Liver (tissue), 3 donors: ENCODE results near the gene DBP.

Experiments
- EGR1 ChIP-seq, 2 donors: IDR thresholded peaks; 2 replicates each; pipeline ENCODE4 v1.6.1; 2016 to 2018; ENCODE audit warnings: antibody characterized with exemption in 2 of 2, low read depth in 2 of 2
- GABPA ChIP-seq, 2 donors: IDR thresholded peaks in 1 of 2; conservative IDR thresholded peaks in 1 of 2; 2 replicates each; pipeline ENCODE4 v1.6.1; 2016; ENCODE audit warnings: antibody characterized with exemption in 2 of 2, mild to moderate bottlenecking in 1 of 2, moderate library complexity in 1 of 2
- HNF4G ChIP-seq: IDR thresholded peaks from 2 replicates; pipeline ENCODE4 v1.6.1; 2016; ENCODE audit warnings: antibody characterized with exemption
- JUND ChIP-seq, 2 donors: IDR thresholded peaks; 2 replicates each; pipeline ENCODE4 v1.6.1; 2016; ENCODE audit warnings: antibody characterized with exemption in 2 of 2
- SP1 ChIP-seq: IDR thresholded peaks from 2 replicates; pipeline ENCODE4 v1.6.1; 2018; ENCODE audit warnings: antibody characterized with exemption, mild to moderate bottlenecking
- TAF1 ChIP-seq: conservative IDR thresholded peaks from 2 replicates; pipeline ENCODE4 v1.6.1; 2016; ENCODE audit warnings: antibody characterized with exemption, mild to moderate bottlenecking
- YY1 ChIP-seq: IDR thresholded peaks from 2 replicates; pipeline ENCODE4 v1.6.1; 2016; ENCODE audit warnings: antibody characterized with exemption, mild to moderate bottlenecking
- TF ChIP-seq, protein P1 (sequence below): fragments of 150-350 bp; IDR thresholded peaks from 2 replicates; pipeline ENCODE4 v1.5.1; 2017; ENCODE audit warnings: improper control_type of control experiment, low read depth, low read length; ENCODE audit not compliant: missing input control
- TF ChIP-seq, protein P2 (sequence below): IDR thresholded peaks from 2 replicates; pipeline ENCODE4 v1.6.1; 2016; ENCODE audit warnings: antibody characterized with exemption, mild to moderate bottlenecking
- TF ChIP-seq, protein P3 (sequence below): IDR thresholded peaks from 2 replicates; pipeline ENCODE4 v1.6.1; 2016; ENCODE audit warnings: antibody characterized with exemption
- donor health status: healthy.
- donor health status: healthy.

DNA sequence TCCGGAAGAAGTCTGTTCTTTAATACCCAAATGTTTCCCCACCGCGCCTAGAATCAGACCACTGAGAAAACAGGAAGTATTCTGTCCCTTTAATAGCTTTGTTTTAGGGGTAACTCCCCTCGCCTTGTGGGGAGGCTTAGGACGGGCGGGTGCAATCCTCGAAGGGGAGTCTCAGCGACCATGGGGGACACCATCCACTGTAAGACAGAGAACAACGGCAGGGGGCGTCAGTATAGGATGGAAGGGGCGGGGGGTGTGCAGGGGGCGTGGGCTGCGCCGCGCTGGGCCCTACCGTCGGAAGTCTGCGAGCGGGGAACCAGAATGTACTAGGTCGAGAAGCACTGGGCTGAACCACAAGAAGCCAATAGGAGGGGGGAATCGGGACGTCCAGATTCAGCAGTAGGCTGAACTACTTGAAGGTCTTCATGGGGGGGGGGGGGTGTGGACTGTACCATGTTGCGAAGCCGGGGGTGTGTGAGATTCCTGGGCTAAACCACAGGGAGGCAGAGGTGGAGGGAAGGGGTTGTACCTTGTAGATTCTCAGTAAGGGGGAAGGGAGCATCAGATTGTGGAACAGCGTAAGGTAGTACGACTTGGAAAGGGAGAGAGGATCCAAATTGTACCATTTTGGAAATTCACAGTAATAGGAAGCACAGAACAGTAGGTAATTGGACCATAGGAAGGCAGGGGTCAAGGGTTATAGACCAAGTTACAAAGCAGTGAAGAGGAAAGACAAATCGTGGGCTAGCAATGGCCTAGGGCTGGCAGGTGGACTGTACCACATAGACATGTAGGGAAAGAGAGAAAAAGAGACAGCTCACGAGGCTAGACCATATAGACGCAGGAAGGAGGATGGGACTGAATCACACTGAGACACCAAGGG, 1.0 kb upstream of the DBP start:
- TF ChIP-seq, protein P1, sequence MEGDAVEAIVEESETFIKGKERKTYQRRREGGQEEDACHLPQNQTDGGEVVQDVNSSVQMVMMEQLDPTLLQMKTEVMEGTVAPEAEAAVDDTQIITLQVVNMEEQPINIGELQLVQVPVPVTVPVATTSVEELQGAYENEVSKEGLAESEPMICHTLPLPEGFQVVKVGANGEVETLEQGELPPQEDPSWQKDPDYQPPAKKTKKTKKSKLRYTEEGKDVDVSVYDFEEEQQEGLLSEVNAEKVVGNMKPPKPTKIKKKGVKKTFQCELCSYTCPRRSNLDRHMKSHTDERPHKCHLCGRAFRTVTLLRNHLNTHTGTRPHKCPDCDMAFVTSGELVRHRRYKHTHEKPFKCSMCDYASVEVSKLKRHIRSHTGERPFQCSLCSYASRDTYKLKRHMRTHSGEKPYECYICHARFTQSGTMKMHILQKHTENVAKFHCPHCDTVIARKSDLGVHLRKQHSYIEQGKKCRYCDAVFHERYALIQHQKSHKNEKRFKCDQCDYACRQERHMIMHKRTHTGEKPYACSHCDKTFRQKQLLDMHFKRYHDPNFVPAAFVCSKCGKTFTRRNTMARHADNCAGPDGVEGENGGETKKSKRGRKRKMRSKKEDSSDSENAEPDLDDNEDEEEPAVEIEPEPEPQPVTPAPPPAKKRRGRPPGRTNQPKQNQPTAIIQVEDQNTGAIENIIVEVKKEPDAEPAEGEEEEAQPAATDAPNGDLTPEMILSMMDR: peak; percentile 6
- TF ChIP-seq TAF1 (no peak), EGR1 (IDR thresholded peaks at IDR 0.05; ENCODE audit: low read depth in 2 of 2) (no peak), YY1 (peak; percentile 25), HNF4G (no peak), SP1 (no peak), JUND (IDR thresholded peaks at IDR 0.05) (no peak), GABPA (IDR thresholded peaks at IDR 0.05 in 1 of 2, conservative IDR thresholded peaks at IDR 0.05 in 1 of 2) (peak in 1 of 2 donors; percentile 7)
- TF ChIP-seq, protein P2, sequence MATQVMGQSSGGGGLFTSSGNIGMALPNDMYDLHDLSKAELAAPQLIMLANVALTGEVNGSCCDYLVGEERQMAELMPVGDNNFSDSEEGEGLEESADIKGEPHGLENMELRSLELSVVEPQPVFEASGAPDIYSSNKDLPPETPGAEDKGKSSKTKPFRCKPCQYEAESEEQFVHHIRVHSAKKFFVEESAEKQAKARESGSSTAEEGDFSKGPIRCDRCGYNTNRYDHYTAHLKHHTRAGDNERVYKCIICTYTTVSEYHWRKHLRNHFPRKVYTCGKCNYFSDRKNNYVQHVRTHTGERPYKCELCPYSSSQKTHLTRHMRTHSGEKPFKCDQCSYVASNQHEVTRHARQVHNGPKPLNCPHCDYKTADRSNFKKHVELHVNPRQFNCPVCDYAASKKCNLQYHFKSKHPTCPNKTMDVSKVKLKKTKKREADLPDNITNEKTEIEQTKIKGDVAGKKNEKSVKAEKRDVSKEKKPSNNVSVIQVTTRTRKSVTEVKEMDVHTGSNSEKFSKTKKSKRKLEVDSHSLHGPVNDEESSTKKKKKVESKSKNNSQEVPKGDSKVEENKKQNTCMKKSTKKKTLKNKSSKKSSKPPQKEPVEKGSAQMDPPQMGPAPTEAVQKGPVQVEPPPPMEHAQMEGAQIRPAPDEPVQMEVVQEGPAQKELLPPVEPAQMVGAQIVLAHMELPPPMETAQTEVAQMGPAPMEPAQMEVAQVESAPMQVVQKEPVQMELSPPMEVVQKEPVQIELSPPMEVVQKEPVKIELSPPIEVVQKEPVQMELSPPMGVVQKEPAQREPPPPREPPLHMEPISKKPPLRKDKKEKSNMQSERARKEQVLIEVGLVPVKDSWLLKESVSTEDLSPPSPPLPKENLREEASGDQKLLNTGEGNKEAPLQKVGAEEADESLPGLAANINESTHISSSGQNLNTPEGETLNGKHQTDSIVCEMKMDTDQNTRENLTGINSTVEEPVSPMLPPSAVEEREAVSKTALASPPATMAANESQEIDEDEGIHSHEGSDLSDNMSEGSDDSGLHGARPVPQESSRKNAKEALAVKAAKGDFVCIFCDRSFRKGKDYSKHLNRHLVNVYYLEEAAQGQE: no peak
- TF ChIP-seq, protein P3, sequence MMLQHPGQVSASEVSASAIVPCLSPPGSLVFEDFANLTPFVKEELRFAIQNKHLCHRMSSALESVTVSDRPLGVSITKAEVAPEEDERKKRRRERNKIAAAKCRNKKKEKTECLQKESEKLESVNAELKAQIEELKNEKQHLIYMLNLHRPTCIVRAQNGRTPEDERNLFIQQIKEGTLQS: no peak
